ENCODE data around the gene ZNF99.
"Not testable (repeated sequence)": the region's sequence is repeated elsewhere in the genome, so short reads cannot be mapped to it uniquely, and the experiment has no call there.

ZNF99 gene

GRCh38 chr19:22783651-22784410 lies at the start of gene ZNF99:
TSS of gene ZNF99 (minus strand) at chr19:22784151. CDS start at chr19:22784016, 135 bp downstream.
- no peak for DNase-seq (ENCODE audit: low read depth, low spot score)

GRCh38 chr19:22832031-22832762 lies 48.2 kb upstream of the ZNF99 start, which contains the start of gene ZNF723:
TSS of gene ZNF723 (plus strand) at chr19:22832291. CDS start at chr19:22832380, 89 bp downstream.
- DNase-seq (ENCODE audit: low read depth, low spot score): no peak

- DNase-seq (ENCODE audit: low read depth, low spot score): no peak
Measured at GRCh38 chr19:22831211-22831610, 47.3 kb upstream of the ZNF99 start.

GRCh38 chr19:22814124-22814523 lies 30.2 kb upstream of the ZNF99 start:
- no peak for DNase-seq (ENCODE audit: low read depth, low spot score)

GRCh38 chr19:22807061-22807835 lies 23.3 kb upstream of the ZNF99 start:
- DNase-seq (ENCODE audit: low read depth, low spot score): no peak

GRCh38 chr19:22806418-22806817 lies 22.5 kb upstream of the ZNF99 start:
- no peak for DNase-seq (ENCODE audit: low read depth, low spot score)

- DNase-seq (ENCODE audit: low read depth, low spot score): no peak
Measured at GRCh38 chr19:22797040-22797439, 13.1 kb upstream of the ZNF99 start.

- not testable (repeated sequence) for DNase-seq (ENCODE audit: low read depth, low spot score)
Measured at GRCh38 chr19:22792863-22793262, 8.9 kb upstream of the ZNF99 start.

GRCh38 chr19:22735911-22736645 lies 47.9 kb downstream of the ZNF99 start:
- DNase-seq (ENCODE audit: low read depth, low spot score): no peak

- DNase-seq (ENCODE audit: low read depth, low spot score): no peak
Measured at GRCh38 chr19:22733691-22734090, 50.3 kb downstream of the ZNF99 start.

GRCh38 chr19:22728214-22728613 lies 55.7 kb downstream of the ZNF99 start:
- not testable (repeated sequence) for DNase-seq (ENCODE audit: low read depth, low spot score)

- not testable (repeated sequence) for DNase-seq (ENCODE audit: low read depth, low spot score)
Measured at GRCh38 chr19:22721533-22721932, 62.4 kb downstream of the ZNF99 start.

- no peak for DNase-seq (ENCODE audit: low read depth, low spot score)
Measured at GRCh38 chr19:22708983-22709382, 75.0 kb downstream of the ZNF99 start.

GRCh38 chr19:22703096-22703495 lies 80.9 kb downstream of the ZNF99 start:
- DNase-seq (ENCODE audit: low read depth, low spot score): not testable (repeated sequence)

GRCh38 chr19:22702661-22703060 lies 81.3 kb downstream of the ZNF99 start:
- DNase-seq (ENCODE audit: low read depth, low spot score): not testable (repeated sequence)

All from activated CD4-positive, CD25-positive, alpha-beta regulatory T cell treated with anti-CD3 and anti-CD28 coated beads, Interleukin-2, amount 50 U/mL, for 16 hours (primary cell).